Activated gamma-delta T cell (primary cell): ENCODE data around the gene ZFYVE16.
"Not testable (repeated sequence)": the region's sequence is repeated elsewhere in the genome, so short reads cannot be mapped to it uniquely, and the experiment has no call there.

ENCODE experiments used
- DNase-seq: peaks from one replicate; lab custom pipeline; 2025; lab: John Stamatoyannopoulos, UW
- total RNA-seq, 2 donors: gene quantifications; one replicate each; lab custom pipeline; 2026; lab: John Stamatoyannopoulos, UW

The ZFYVE16 gene
- total RNA-seq, result 81.1 to 86.5 reads per million in 2 donors

GRCh38 chr5:80407735-80408483 is at the start of gene ZFYVE16:
TSS of gene ZFYVE16 (plus strand) at chr5:80408064. CDS start at chr5:80434148, 26,084 bp downstream.
- DNase-seq, result peak; percentile 95

- DNase-seq, result no peak
Observed at GRCh38 chr5:80360914-80361444, 46.9 kb upstream of the ZFYVE16 start.

- no peak for DNase-seq
Observed at GRCh38 chr5:80364892-80365291, 43.0 kb upstream of the ZFYVE16 start.

- no peak for DNase-seq
Observed at GRCh38 chr5:80368661-80369480, 39.0 kb upstream of the ZFYVE16 start.

GRCh38 chr5:80369521-80369920 is 38.3 kb upstream of the ZFYVE16 start:
- no peak for DNase-seq

- DNase-seq, result no peak
Observed at GRCh38 chr5:80370390-80370789, 37.5 kb upstream of the ZFYVE16 start.

GRCh38 chr5:80372780-80373179 is 35.1 kb upstream of the ZFYVE16 start:
- no peak for DNase-seq

GRCh38 chr5:80374188-80374587 is 33.7 kb upstream of the ZFYVE16 start:
- DNase-seq, result no peak

- DNase-seq, result no peak
Observed at GRCh38 chr5:80376557-80376956, 31.3 kb upstream of the ZFYVE16 start.

- DNase-seq, result no peak
Observed at GRCh38 chr5:80382488-80382887, 25.4 kb upstream of the ZFYVE16 start.

GRCh38 chr5:80387063-80387768 is 20.6 kb upstream of the ZFYVE16 start:
- no peak for DNase-seq

- no peak for DNase-seq
Observed at GRCh38 chr5:80389580-80389979, 18.3 kb upstream of the ZFYVE16 start.

GRCh38 chr5:80390413-80390812 is 17.5 kb upstream of the ZFYVE16 start:
- DNase-seq, result not testable (repeated sequence)

GRCh38 chr5:80391267-80391666 is 16.6 kb upstream of the ZFYVE16 start:
- not testable (repeated sequence) for DNase-seq

GRCh38 chr5:80399526-80400239 is 8.2 kb upstream of the ZFYVE16 start:
- no peak for DNase-seq

- DNase-seq, result not testable (repeated sequence)
Observed at GRCh38 chr5:80400368-80400767, 7.5 kb upstream of the ZFYVE16 start.

- no peak for DNase-seq
Observed at GRCh38 chr5:80403782-80404181, 4.1 kb upstream of the ZFYVE16 start.

GRCh38 chr5:80406980-80407734 is 707 bp upstream of the ZFYVE16 start:
- DNase-seq, result no peak

- no peak for DNase-seq
Observed at GRCh38 chr5:80408484-80409366, 861 bp downstream of the ZFYVE16 start.
